Endothelial cell of umbilical vein (primary cell): ENCODE results near the gene FAM210A. TPM values are rescaled to one million over a fixed set of nuclear protein-coding genes. Genes with fewer than 3 reads are reported as not detected.

ENCODE experiments used
- BruUV-seq: library from RNA; stranded (reverse); fragments of 400-500 nt; replicated peaks from 2 replicates; lab custom pipeline; 2021; lab: Mats Ljungman, UMichigan
- CTCF ChIA-PET: fragments of 300-600, 350-600 bp; sonication (Branson Sonifier 250); formaldehyde crosslinking; loops from one replicate; lab custom pipeline; 2021; ENCODE audit warnings: antibody characterized with exemption, inconsistent platforms; lab: Charles Lee
- POLR2A ChIA-PET: fragments of 300-600, 350-600 bp; sonication (Branson Sonifier 250); formaldehyde crosslinking; loops from one replicate; lab custom pipeline; 2021; ENCODE audit warnings: antibody characterized with exemption, inconsistent platforms; lab: Charles Lee
- DNase-seq: peaks from one replicate; pipeline ENCODE4 v3.0.0-alpha.2; 2011; ENCODE audit warnings: low read depth, low spot score
- FAIRE-seq: peaks from 2 replicates; lab custom pipeline; 2011; peaks lifted over from hg19 to GRCh38; lab: Jason Lieb, UNC
- H2AFZ ChIP-seq: 2 replicates; pipeline ENCODE4 v1.6.0; 2012; ENCODE audit warnings: low read depth, low read length, control low read depth, inconsistent platforms
- H3K27ac ChIP-seq: 2 replicates; pipeline ENCODE4 v1.5.1; 2011; ENCODE audit warnings: low read depth, mild to moderate bottlenecking, control low read depth, low read length, moderate library complexity; ENCODE audit not compliant: insufficient read depth
- H3K27me3 ChIP-seq, 2 experiments: 2 replicates each; pipeline versions ENCODE4 v1.6.0 to v1.6.1; 2011; ENCODE audit warnings: low read length in 2 of 2, mixed read lengths in 1 of 2; ENCODE audit not compliant: control insufficient read depth in 2 of 2, insufficient read depth in 2 of 2
- H3K36me3 ChIP-seq, 2 experiments: 2 replicates in 1 of 2; 3 replicates in 1 of 2; pipeline ENCODE4 v1.5.1; 2011; ENCODE audit warnings: low read length in 2 of 2, mild to moderate bottlenecking in 1 of 2, moderate library complexity in 1 of 2; ENCODE audit not compliant: control insufficient read depth in 2 of 2, insufficient read depth in 2 of 2; ENCODE audit errors: extremely low read depth in 1 of 2
- H3K4me1 ChIP-seq: 3 replicates; pipeline ENCODE4 v1.5.1; 2011; ENCODE audit warnings: mild to moderate bottlenecking, low read length; ENCODE audit not compliant: control insufficient read depth, insufficient read depth; ENCODE audit errors: extremely low read depth
- H3K4me2 ChIP-seq: 2 replicates; pipeline ENCODE4 v1.6.1; 2011; ENCODE audit warnings: low read length, control low read depth, mixed read lengths; ENCODE audit not compliant: insufficient read depth
- H3K4me3 ChIP-seq, 3 experiments: fragments of 200-600 bp in 1 of 3; sonication (generic), shearing (Covaris generic) in 1 of 3; replicated peaks in 1 of 3; 2 replicates each; pipeline ENCODE4 v1.5.1; 2011 to 2016; ENCODE audit warnings: control low read depth in 3 of 3, low read length in 3 of 3, mild to moderate bottlenecking in 2 of 3, inconsistent platforms in 1 of 3, low read depth in 1 of 3, moderate library complexity in 1 of 3; ENCODE audit not compliant: insufficient read depth in 1 of 3
- H3K79me2 ChIP-seq: 2 replicates; pipeline ENCODE4 v1.6.0; 2012; ENCODE audit warnings: low read length, inconsistent platforms; ENCODE audit not compliant: control insufficient read depth, insufficient read depth
- H3K9ac ChIP-seq: replicated peaks from 2 replicates; pipeline ENCODE3; 2011; ENCODE audit warnings: low read length, control low read depth; ENCODE audit not compliant: insufficient read depth; ENCODE audit errors: extremely low read depth
- H3K9me1 ChIP-seq: replicated peaks from 3 replicates; pipeline ENCODE4 v1.6.0; 2011; ENCODE audit warnings: mild to moderate bottlenecking, low read length; ENCODE audit not compliant: control insufficient read depth, insufficient read depth; ENCODE audit errors: extremely low read depth
- H3K9me3 ChIP-seq: replicated peaks from 2 replicates; pipeline ENCODE4 v1.5.1; 2012; ENCODE audit warnings: low read length, inconsistent platforms; ENCODE audit not compliant: control insufficient read depth, insufficient read depth
- H4K20me1 ChIP-seq: replicated peaks from 2 replicates; pipeline ENCODE3; 2011; ENCODE audit warnings: mild to moderate bottlenecking, low read length; ENCODE audit not compliant: control insufficient read depth, insufficient read depth; ENCODE audit errors: extremely low read depth
- EZH2 ChIP-seq: IDR thresholded peaks from 2 replicates; pipeline ENCODE4 v1.6.1; 2012; ENCODE audit warnings: borderline replicate concordance, low read depth, mild to moderate bottlenecking, moderate library complexity, low read length, inconsistent platforms; ENCODE audit not compliant: severe bottlenecking
- FOS ChIP-seq: IDR thresholded peaks from 2 replicates; pipeline ENCODE4 v1.6.1; 2011; ENCODE audit warnings: mild to moderate bottlenecking, low read length, moderate library complexity, borderline replicate concordance; ENCODE audit not compliant: insufficient read depth
- GATA2 ChIP-seq: IDR thresholded peaks from 2 replicates; pipeline ENCODE4 v1.7.0; 2011; ENCODE audit warnings: low read depth, mild to moderate bottlenecking, moderate library complexity, mixed read lengths, low read length; ENCODE audit not compliant: insufficient read length, insufficient read depth
- JUN ChIP-seq: IDR thresholded peaks from 2 replicates; pipeline ENCODE4 v1.6.1; 2011; ENCODE audit warnings: borderline replicate concordance, low read depth; ENCODE audit not compliant: insufficient read length, insufficient read depth
- MYC ChIP-seq: IDR thresholded peaks from one replicate; pipeline ENCODE4 v1.6.1; 2011; ENCODE audit warnings: mild to moderate bottlenecking, low read depth, low read length
- POLR2A ChIP-seq: IDR thresholded peaks from 2 replicates; pipeline ENCODE4 v1.6.1; 2012; ENCODE audit warnings: low read depth, mild to moderate bottlenecking, control low read depth, low read length
- POLR2AphosphoS5 ChIP-seq: IDR thresholded peaks from 2 replicates; pipeline ENCODE4 v1.6.1; 2012; ENCODE audit warnings: low read depth, mild to moderate bottlenecking, control low read depth, low read length, moderate library complexity; ENCODE audit not compliant: insufficient read depth
- dilution Hi-C: fragments of 300-500 bp; cut with MboI; formaldehyde crosslinking; loops from one replicate; pipeline ENCODE4 v1.15.0; 2019; ENCODE audit warnings: low sequenced_read_pairs; ENCODE audit not compliant: extremely low pct_ligation_motif_present
- intact Hi-C: fragments of 100-400 bp; cut with micrococcal nuclease; formaldehyde crosslinking; loops from one replicate; pipeline ENCODE4 v1.10.0; 2022
- polyA plus RNA-seq, 4 experiments: library from polyadenylated mRNA; depleted of rRNA in 3 of 4; stranded (reverse) in 3 of 4; unstranded in 1 of 4; fragments of >200 nt; gene quantifications; 2 replicates each; pipeline versions ENCODE4 v1.2.1 to v1.2.3, GENCODE V29; 2011 to 2012; ENCODE audit warnings: missing spikeins in 1 of 4
- total RNA-seq: library from RNA; stranded (reverse); gene quantifications from 2 replicates; pipeline ENCODE4 v1.2.3, GENCODE V29; 2021
- TF ChIP-seq, protein P1 (sequence below), 2 donors: IDR thresholded peaks; 1 replicate in 1 of 2; 2 replicates in 1 of 2; pipeline ENCODE4 v1.5.1; 2011; ENCODE audit warnings: low read length in 2 of 2, mild to moderate bottlenecking in 2 of 2, moderate library complexity in 2 of 2, control low read depth in 1 of 2, inconsistent platforms in 1 of 2, low read depth in 1 of 2; ENCODE audit not compliant: insufficient read depth in 1 of 2; ENCODE audit errors: extremely low read depth in 1 of 2
- TF ChIP-seq, protein P2 (sequence below): IDR thresholded peaks from 2 replicates; pipeline ENCODE4 v1.6.1; 2011; ENCODE audit not compliant: insufficient read depth, insufficient read length

Gene FAM210A
- total and polyA plus RNA-seq, 2 donors (not counting 3 experiments of a cell fraction or from before 2014, with no cell fraction given), result 7.1 to 17.3 TPM

DNA sequence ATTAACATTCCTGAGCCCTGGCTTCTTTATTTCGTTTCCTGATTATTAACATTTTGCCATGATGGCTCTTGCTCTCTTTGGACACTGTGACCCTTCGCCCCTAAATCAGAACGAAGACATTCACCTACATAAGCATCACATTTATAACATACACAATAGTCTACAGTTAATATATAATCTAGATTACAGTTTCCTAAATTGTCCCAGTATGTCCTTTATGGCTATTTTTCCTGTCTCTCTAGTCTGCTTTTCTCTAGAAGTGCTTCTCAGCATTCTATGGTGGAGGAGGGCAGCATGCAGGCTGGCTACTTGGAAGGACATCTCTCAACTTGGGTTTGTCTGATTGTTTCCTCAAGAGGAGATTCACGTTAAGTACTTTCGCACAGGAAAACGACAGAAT, 49.9 kb downstream of the FAM210A start:
- no peaks in the 10 kb centered on the region for H3K9me3 ChIP-seq
- intact Hi-C loops, result no loop called here
- H3K36me3 ChIP-seq, result no peaks in the 10 kb centered on the region
- H3K9ac ChIP-seq, result no peak overlapping the region
- no peak overlapping the region for H2AFZ ChIP-seq
- no peaks in the 10 kb centered on the region for H3K9me1 ChIP-seq
- dilution Hi-C loops, result no loop called here
- H3K4me1 ChIP-seq, result no peaks in the 10 kb centered on the region
- DNase-seq, result no peak
- H4K20me1 ChIP-seq, result no peaks in the 10 kb centered on the region
- peaks cover 4% of the 10 kb centered on the region for H3K79me2 ChIP-seq
- H3K4me2 ChIP-seq, result no peak overlapping the region
- TF ChIP-seq POLR2AphosphoS5 (no peak), POLR2A (no peak), FOS (no peak), JUN (no peak), GATA2 (no peak), MYC (no peak), EZH2 (no peak)
- TF ChIP-seq, protein P1, sequence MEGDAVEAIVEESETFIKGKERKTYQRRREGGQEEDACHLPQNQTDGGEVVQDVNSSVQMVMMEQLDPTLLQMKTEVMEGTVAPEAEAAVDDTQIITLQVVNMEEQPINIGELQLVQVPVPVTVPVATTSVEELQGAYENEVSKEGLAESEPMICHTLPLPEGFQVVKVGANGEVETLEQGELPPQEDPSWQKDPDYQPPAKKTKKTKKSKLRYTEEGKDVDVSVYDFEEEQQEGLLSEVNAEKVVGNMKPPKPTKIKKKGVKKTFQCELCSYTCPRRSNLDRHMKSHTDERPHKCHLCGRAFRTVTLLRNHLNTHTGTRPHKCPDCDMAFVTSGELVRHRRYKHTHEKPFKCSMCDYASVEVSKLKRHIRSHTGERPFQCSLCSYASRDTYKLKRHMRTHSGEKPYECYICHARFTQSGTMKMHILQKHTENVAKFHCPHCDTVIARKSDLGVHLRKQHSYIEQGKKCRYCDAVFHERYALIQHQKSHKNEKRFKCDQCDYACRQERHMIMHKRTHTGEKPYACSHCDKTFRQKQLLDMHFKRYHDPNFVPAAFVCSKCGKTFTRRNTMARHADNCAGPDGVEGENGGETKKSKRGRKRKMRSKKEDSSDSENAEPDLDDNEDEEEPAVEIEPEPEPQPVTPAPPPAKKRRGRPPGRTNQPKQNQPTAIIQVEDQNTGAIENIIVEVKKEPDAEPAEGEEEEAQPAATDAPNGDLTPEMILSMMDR (IDR thresholded peaks at IDR 0.05; ENCODE audit: extremely low read depth in 1 of 2, insufficient read depth in 1 of 2, low read depth in 1 of 2, low read length in 2 of 2), result no peak
- TF ChIP-seq, protein P2, sequence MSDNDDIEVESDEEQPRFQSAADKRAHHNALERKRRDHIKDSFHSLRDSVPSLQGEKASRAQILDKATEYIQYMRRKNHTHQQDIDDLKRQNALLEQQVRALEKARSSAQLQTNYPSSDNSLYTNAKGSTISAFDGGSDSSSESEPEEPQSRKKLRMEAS, result no peak
- no TSS peak for BruUV-seq
- peak overlapping the region; percentile 12 for H3K27ac ChIP-seq
- no peaks in the 10 kb centered on the region for H3K27me3 ChIP-seq
- no peak for FAIRE-seq
- CTCF ChIA-PET, result no interaction called here
- H3K4me3 ChIP-seq, result no peak overlapping the region
- POLR2A ChIA-PET, result no interaction called here
